Tibial nerve (tissue), 3 donors: ENCODE data around the gene GNG2.

ENCODE experiments used
- POLR2A ChIP-seq, 2 donors: fragments of 450-650 bp; IDR thresholded peaks; one replicate each; pipeline ENCODE4 v1.6.1; 2017; ENCODE audit warnings: antibody characterized with exemption in 2 of 2, mild to moderate bottlenecking in 2 of 2, moderate library complexity in 2 of 2
- TF ChIP-seq, protein P1 (sequence below), 5 experiments: fragments of 200-600 bp in 3 of 5; fragments of 450-650 bp in 2 of 5; sonication (generic) in 3 of 5; IDR thresholded peaks; one replicate each; pipeline ENCODE4 v1.5.1; 2016 to 2019; ENCODE audit warnings: antibody characterized with exemption in 5 of 5, mild to moderate bottlenecking in 3 of 5, moderate library complexity in 2 of 5

GRCh38 chr14:51993285-51993920, 133.0 kb downstream of the GNG2 start:
- no peak for TF ChIP-seq POLR2A (IDR thresholded peaks at IDR 0.05)
- TF ChIP-seq, protein P1, sequence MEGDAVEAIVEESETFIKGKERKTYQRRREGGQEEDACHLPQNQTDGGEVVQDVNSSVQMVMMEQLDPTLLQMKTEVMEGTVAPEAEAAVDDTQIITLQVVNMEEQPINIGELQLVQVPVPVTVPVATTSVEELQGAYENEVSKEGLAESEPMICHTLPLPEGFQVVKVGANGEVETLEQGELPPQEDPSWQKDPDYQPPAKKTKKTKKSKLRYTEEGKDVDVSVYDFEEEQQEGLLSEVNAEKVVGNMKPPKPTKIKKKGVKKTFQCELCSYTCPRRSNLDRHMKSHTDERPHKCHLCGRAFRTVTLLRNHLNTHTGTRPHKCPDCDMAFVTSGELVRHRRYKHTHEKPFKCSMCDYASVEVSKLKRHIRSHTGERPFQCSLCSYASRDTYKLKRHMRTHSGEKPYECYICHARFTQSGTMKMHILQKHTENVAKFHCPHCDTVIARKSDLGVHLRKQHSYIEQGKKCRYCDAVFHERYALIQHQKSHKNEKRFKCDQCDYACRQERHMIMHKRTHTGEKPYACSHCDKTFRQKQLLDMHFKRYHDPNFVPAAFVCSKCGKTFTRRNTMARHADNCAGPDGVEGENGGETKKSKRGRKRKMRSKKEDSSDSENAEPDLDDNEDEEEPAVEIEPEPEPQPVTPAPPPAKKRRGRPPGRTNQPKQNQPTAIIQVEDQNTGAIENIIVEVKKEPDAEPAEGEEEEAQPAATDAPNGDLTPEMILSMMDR (IDR thresholded peaks at IDR 0.05): no peak
